GM19351 (cell line): ENCODE data around the gene BIN2.
"Not testable (repeated sequence)": the region's sequence is repeated elsewhere in the genome, so short reads cannot be mapped to it uniquely, and the experiment has no call there.

Experiments used
- ATAC-seq: cut with Tn5 transposase; IDR thresholded peaks from one replicate; pipeline ENCODE4 v1.9.1; 2021; ENCODE audit warnings: mild to moderate bottlenecking, moderate library complexity; ENCODE audit not compliant: unreplicated experiment

The BIN2 gene

GRCh38 chr12:51318057-51318806 is 5.7 kb downstream of the BIN2 start:
- ATAC-seq, result not testable (repeated sequence)

GRCh38 chr12:51311389-51311788 is 12.6 kb downstream of the BIN2 start:
- no peak for ATAC-seq

- no peak for ATAC-seq
Measured at GRCh38 chr12:51307655-51308593, 16.1 kb downstream of the BIN2 start.

- ATAC-seq, result no peak
Measured at GRCh38 chr12:51306507-51306906, 17.5 kb downstream of the BIN2 start.

GRCh38 chr12:51300768-51301167 is 23.2 kb downstream of the BIN2 start:
- not testable (repeated sequence) for ATAC-seq

- ATAC-seq, result no peak
Measured at GRCh38 chr12:51295651-51296050, 28.3 kb downstream of the BIN2 start.

GRCh38 chr12:51294097-51294496 is 29.9 kb downstream of the BIN2 start:
- not testable (repeated sequence) for ATAC-seq

GRCh38 chr12:51293696-51294095 is 30.3 kb downstream of the BIN2 start:
- no peak for ATAC-seq

- ATAC-seq, result peak; percentile 61
Measured at GRCh38 chr12:51291603-51292513, 32.1 kb downstream of the BIN2 start.

- ATAC-seq, result no peak
Measured at GRCh38 chr12:51285843-51286242, 38.1 kb downstream of the BIN2 start.

- no peak for ATAC-seq
Measured at GRCh38 chr12:51281202-51281924, 42.6 kb downstream of the BIN2 start.

GRCh38 chr12:51275088-51275487 is 48.9 kb downstream of the BIN2 start:
- no peak for ATAC-seq

- not testable (repeated sequence) for ATAC-seq
Measured at GRCh38 chr12:51272810-51273209, 51.2 kb downstream of the BIN2 start.

GRCh38 chr12:51270951-51271518 is 52.9 kb downstream of the BIN2 start:
- no peak for ATAC-seq

GRCh38 chr12:51270067-51270950 is 53.7 kb downstream of the BIN2 start, which contains the start of gene SMAGP:
Gene SMAGP, minus strand, starts transcription at chr12:51270415. Its CDS starts 1,137 bp downstream, at chr12:51269278.
- peak; percentile 75 for ATAC-seq

- peak; percentile 36 for ATAC-seq
Measured at GRCh38 chr12:51269174-51270066, 54.6 kb downstream of the BIN2 start.

GRCh38 chr12:51265024-51265423 is 59.0 kb downstream of the BIN2 start:
- ATAC-seq, result no peak

GRCh38 chr12:51264297-51264696 is 59.7 kb downstream of the BIN2 start:
- ATAC-seq, result no peak
